Activated naive CD4-positive, alpha-beta T cell treated with anti-CD3 and anti-CD28 coated beads, Interleukin-2, amount 50 U/mL, for 24 hours (primary cell): ENCODE measurements around the gene ANKRD40.
"Not testable (repeated sequence)": the region's sequence is repeated elsewhere in the genome, so short reads cannot be mapped to it uniquely, and the experiment has no call there.

Experiments used
- H3K27ac Mint-ChIP-seq: one replicate; pipeline ENCODE4 v1.8.0; 2021; ENCODE audit warnings: mild to moderate bottlenecking, mixed read lengths
- H3K27me3 Mint-ChIP-seq: one replicate; pipeline ENCODE4 v1.8.0; 2021; ENCODE audit warnings: mixed read lengths
- H3K36me3 Mint-ChIP-seq: one replicate; pipeline ENCODE4 v1.8.0; 2021; ENCODE audit warnings: mixed read lengths
- H3K4me1 Mint-ChIP-seq: one replicate; pipeline ENCODE4 v1.8.0; 2021; ENCODE audit warnings: mixed read lengths
- H3K4me3 Mint-ChIP-seq: one replicate; pipeline ENCODE4 v1.8.0; 2021; ENCODE audit warnings: mild to moderate bottlenecking, mixed read lengths
- H3K9me3 Mint-ChIP-seq: one replicate; pipeline ENCODE4 v1.8.0; 2021; ENCODE audit warnings: mixed read lengths

The ANKRD40 gene

GRCh38 chr17:50719924-50720794 lies 12.4 kb upstream of the ANKRD40 start:
- H3K27ac Mint-ChIP-seq = peak overlapping the region; percentile 88
- H3K36me3 Mint-ChIP-seq = peaks cover 13% of the 10 kb centered on the region
- H3K4me3 Mint-ChIP-seq = peak overlapping the region; percentile 97
- no peaks in the 10 kb centered on the region for H3K27me3 Mint-ChIP-seq
- no peaks in the 10 kb centered on the region for H3K9me3 Mint-ChIP-seq
- H3K4me1 Mint-ChIP-seq = peaks cover 25% of the 10 kb centered on the region

- Mint-ChIP-seq H3K4me1 (peaks cover 25% of the 10 kb centered on the region), H3K27me3 (no peaks in the 10 kb centered on the region), H3K9me3 (no peaks in the 10 kb centered on the region), H3K27ac (peak within 1 kb of the TSS; percentile 88), H3K4me3 (peak within 1 kb of the TSS; percentile 97), H3K36me3 (peaks cover 13% of the 10 kb centered on the region)
Observed at GRCh38 chr17:50719144-50719923, 11.6 kb upstream of the ANKRD40 start, which contains the start of gene LUC7L3. Gene LUC7L3, plus strand, starts transcription at chr17:50719603. Its CDS starts 130 bp downstream, at chr17:50719733.

- Mint-ChIP-seq H3K9me3 (no peaks in the 10 kb centered on the region), H3K27me3 (no peaks in the 10 kb centered on the region), H3K27ac (no peak overlapping the region), H3K4me3 (no peak overlapping the region), H3K4me1 (peaks cover 3% of the 10 kb centered on the region), H3K36me3 (peaks cover 6% of the 10 kb centered on the region)
Observed at GRCh38 chr17:50715471-50715870, 7.8 kb upstream of the ANKRD40 start.

GRCh38 chr17:50712641-50713040 lies 4.9 kb upstream of the ANKRD40 start:
- no peaks in the 10 kb centered on the region for H3K9me3 Mint-ChIP-seq
- no peaks in the 10 kb centered on the region for H3K27me3 Mint-ChIP-seq
- H3K36me3 Mint-ChIP-seq = no peaks in the 10 kb centered on the region
- H3K4me3 Mint-ChIP-seq = no peak overlapping the region
- H3K27ac Mint-ChIP-seq = no peak overlapping the region
- H3K4me1 Mint-ChIP-seq = peaks cover 22% of the 10 kb centered on the region

GRCh38 chr17:50710650-50711049 lies 2.9 kb upstream of the ANKRD40 start:
- no peaks in the 10 kb centered on the region for H3K9me3 Mint-ChIP-seq
- H3K36me3 Mint-ChIP-seq = no peaks in the 10 kb centered on the region
- no peak overlapping the region for H3K4me3 Mint-ChIP-seq
- peak overlapping the region; percentile 62 for H3K27ac Mint-ChIP-seq
- H3K27me3 Mint-ChIP-seq = no peaks in the 10 kb centered on the region
- H3K4me1 Mint-ChIP-seq = peaks cover 26% of the 10 kb centered on the region

GRCh38 chr17:50710025-50710424 lies 2.3 kb upstream of the ANKRD40 start:
- no peaks in the 10 kb centered on the region for H3K9me3 Mint-ChIP-seq
- peak overlapping the region; percentile 91 for H3K27ac Mint-ChIP-seq
- H3K27me3 Mint-ChIP-seq = no peaks in the 10 kb centered on the region
- peaks cover 2% of the 10 kb centered on the region for H3K36me3 Mint-ChIP-seq
- peaks cover 30% of the 10 kb centered on the region for H3K4me1 Mint-ChIP-seq
- H3K4me3 Mint-ChIP-seq = peak overlapping the region; percentile 8

- peak overlapping the region; percentile 99 for H3K27ac Mint-ChIP-seq
- not testable (repeated sequence) for H3K36me3 Mint-ChIP-seq, H3K9me3 Mint-ChIP-seq, H3K27me3 Mint-ChIP-seq
- peaks cover 35% of the 10 kb centered on the region for H3K4me1 Mint-ChIP-seq
- peak overlapping the region; percentile 90 for H3K4me3 Mint-ChIP-seq
Observed at GRCh38 chr17:50709053-50709452, 1.3 kb upstream of the ANKRD40 start.

- H3K4me1 Mint-ChIP-seq = peaks cover 42% of the 10 kb centered on the region
- no peaks in the 10 kb centered on the region for H3K9me3 Mint-ChIP-seq
- H3K36me3 Mint-ChIP-seq = peaks cover 8% of the 10 kb centered on the region
- no peaks in the 10 kb centered on the region for H3K27me3 Mint-ChIP-seq
- peak overlapping the region; percentile 90 for H3K4me3 Mint-ChIP-seq
- H3K27ac Mint-ChIP-seq = peak overlapping the region; percentile 99
Observed at GRCh38 chr17:50708050-50709000, 611 bp upstream of the ANKRD40 start.

GRCh38 chr17:50703162-50703561 lies 4.6 kb downstream of the ANKRD40 start:
- Mint-ChIP-seq H3K9me3 (no peaks in the 10 kb centered on the region), H3K27me3 (no peaks in the 10 kb centered on the region), H3K4me3 (no peak overlapping the region), H3K36me3 (peaks cover 18% of the 10 kb centered on the region), H3K27ac (peak overlapping the region; percentile 83), H3K4me1 (peaks cover 43% of the 10 kb centered on the region)

- Mint-ChIP-seq H3K27me3 (no peaks in the 10 kb centered on the region), H3K27ac (no peak overlapping the region), H3K4me1 (peaks cover 42% of the 10 kb centered on the region), H3K36me3 (peaks cover 25% of the 10 kb centered on the region), H3K9me3 (no peaks in the 10 kb centered on the region), H3K4me3 (no peak overlapping the region)
Observed at GRCh38 chr17:50699410-50699809, 8.3 kb downstream of the ANKRD40 start.

- H3K36me3 Mint-ChIP-seq = peaks cover 18% of the 10 kb centered on the region
- no peaks in the 10 kb centered on the region for H3K27me3 Mint-ChIP-seq
- no peak overlapping the region for H3K4me3 Mint-ChIP-seq
- H3K4me1 Mint-ChIP-seq = peaks cover 29% of the 10 kb centered on the region
- no peak overlapping the region for H3K27ac Mint-ChIP-seq
- no peaks in the 10 kb centered on the region for H3K9me3 Mint-ChIP-seq
Observed at GRCh38 chr17:50697663-50698272, 9.9 kb downstream of the ANKRD40 start.

GRCh38 chr17:50697062-50697461 lies 10.7 kb downstream of the ANKRD40 start:
- peaks cover 20% of the 10 kb centered on the region for H3K36me3 Mint-ChIP-seq
- H3K27ac Mint-ChIP-seq = peak overlapping the region; percentile 27
- H3K9me3 Mint-ChIP-seq = no peaks in the 10 kb centered on the region
- no peaks in the 10 kb centered on the region for H3K27me3 Mint-ChIP-seq
- no peak overlapping the region for H3K4me3 Mint-ChIP-seq
- peaks cover 26% of the 10 kb centered on the region for H3K4me1 Mint-ChIP-seq

GRCh38 chr17:50696365-50696879 lies 11.3 kb downstream of the ANKRD40 start:
- Mint-ChIP-seq H3K27me3 (no peaks in the 10 kb centered on the region), H3K4me3 (no peak overlapping the region), H3K9me3 (no peaks in the 10 kb centered on the region), H3K4me1 (peaks cover 21% of the 10 kb centered on the region), H3K27ac (peak overlapping the region; percentile 6), H3K36me3 (peaks cover 20% of the 10 kb centered on the region)

- H3K4me1 Mint-ChIP-seq = peaks cover 14% of the 10 kb centered on the region
- no peak overlapping the region for H3K4me3 Mint-ChIP-seq
- H3K27me3 Mint-ChIP-seq = no peaks in the 10 kb centered on the region
- no peak overlapping the region for H3K27ac Mint-ChIP-seq
- H3K36me3 Mint-ChIP-seq = peaks cover 12% of the 10 kb centered on the region
- H3K9me3 Mint-ChIP-seq = no peaks in the 10 kb centered on the region
Observed at GRCh38 chr17:50693036-50693682, 14.6 kb downstream of the ANKRD40 start.
